Glomerular endothelial cell (primary cell): ENCODE results near the gene PTPN11. TPM values are rescaled to one million over a fixed set of nuclear protein-coding genes. Genes with fewer than 3 reads are reported as not detected.
"Not testable (repeated sequence)": the region's sequence is repeated elsewhere in the genome, so short reads cannot be mapped to it uniquely, and the experiment has no call there.

Source experiments
- DNase-seq: peaks from one replicate; pipeline ENCODE4 v3.0.0-alpha.2; 2011; ENCODE audit warnings: low read depth, low spot score; ENCODE audit errors: extremely low read depth
- total RNA-seq: library from RNA; depleted of rRNA; stranded (reverse); fragments of >200 nt; gene quantifications from 2 replicates; pipeline ENCODE4 v1.2.3, GENCODE V29; 2015

PTPN11 gene
- total RNA-seq, 1 donor from 2014 or later: 82.7 TPM

DNA sequence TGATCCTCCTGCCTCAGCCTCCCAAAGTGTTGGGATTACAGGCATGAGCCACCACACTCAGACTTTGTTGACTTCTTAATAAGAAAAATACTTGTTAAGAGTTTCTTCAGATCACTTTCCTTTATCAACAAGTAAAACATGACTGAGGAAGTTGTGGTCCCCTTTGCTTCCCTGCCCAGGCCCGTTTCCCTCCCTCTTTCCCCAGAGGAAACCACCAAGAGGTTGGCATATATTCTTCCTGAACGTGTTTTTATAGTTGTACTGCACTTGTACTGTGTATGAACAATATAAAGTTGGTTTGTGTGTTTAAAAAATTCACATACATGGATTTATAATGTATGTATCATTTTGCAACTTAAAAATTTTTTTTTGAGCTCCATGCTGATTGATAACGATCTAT, 28.4 kb downstream of the PTPN11 start:
- DNase-seq: no peak

DNA sequence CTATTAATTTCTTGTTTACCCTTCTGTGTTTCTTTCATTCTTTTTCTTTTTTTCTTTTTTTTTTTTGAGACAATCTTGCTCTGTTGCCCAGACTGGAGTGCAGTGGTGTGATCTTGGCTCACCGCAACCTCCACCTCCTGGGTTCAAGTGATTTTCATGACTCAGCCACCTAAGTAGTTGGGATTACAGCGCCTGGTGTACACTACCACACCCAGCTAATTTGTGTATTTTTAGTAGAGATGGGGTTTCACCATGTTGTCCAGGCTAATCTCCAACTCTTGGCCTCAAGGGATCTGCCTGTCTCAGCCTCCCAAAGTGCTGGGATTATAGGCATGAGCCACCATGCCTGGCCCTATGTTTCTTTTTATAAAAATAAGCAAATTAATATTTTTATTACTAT, 29.4 kb downstream of the PTPN11 start:
- not testable (repeated sequence) for DNase-seq

DNA sequence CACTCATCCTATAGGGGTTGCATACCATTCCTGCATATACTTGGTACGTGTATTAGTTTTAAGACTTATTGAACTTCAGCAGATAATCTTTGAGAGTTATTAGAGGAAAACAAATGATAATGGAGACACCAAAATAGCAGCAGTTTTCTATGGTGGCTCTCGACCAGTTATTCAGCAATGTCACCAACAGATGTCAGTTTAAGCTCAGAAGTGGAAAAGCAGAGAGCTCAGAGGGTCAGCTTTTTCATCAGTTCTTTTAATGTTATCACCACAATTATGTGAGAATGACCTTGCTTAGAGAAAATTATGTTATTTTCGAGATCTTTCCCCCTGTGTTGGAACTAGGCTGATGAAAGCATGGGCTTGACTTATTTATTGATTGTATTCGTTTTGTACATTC, 32.0 kb downstream of the PTPN11 start:
- no peak for DNase-seq

DNA sequence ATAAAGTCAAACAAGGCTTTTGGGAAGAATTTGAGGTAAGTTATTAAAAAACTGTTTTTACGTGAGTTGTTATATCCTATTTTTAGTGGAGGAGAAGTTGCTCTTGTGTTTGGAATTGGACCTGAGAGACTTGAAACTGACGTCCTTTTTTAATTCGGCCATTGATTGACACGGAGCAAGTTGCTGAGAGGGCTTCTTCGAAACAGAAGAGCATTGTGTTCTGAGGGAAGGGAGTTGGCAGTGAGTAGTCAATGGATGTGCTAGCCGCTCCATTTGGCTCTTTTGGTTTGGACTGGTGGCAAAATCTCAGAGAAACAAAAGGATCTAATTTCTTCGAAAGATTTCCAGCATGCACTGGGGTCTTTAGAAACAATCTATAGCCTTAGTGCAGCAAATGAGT, 37.3 kb downstream of the PTPN11 start:
- DNase-seq: no peak

DNA sequence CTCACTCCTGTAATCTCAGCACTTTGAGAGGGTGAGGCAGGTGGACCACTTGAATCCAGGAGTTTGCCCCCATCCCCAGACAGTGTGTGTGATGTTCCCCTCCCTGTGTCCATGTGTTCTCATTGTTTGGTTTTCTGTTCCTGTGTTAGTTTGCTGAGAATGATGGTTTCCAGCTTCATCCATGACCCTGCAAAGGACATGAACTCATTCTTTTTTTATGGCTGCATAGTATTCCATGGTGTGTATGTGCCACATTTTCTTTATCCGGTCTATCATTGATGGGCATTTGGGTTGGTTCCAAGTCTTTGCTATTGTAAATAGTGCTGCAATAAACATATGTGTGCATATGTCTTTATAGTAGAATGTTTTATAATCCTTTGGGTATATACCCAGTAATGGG, 38.4 kb downstream of the PTPN11 start:
- DNase-seq: not testable (repeated sequence)

DNA sequence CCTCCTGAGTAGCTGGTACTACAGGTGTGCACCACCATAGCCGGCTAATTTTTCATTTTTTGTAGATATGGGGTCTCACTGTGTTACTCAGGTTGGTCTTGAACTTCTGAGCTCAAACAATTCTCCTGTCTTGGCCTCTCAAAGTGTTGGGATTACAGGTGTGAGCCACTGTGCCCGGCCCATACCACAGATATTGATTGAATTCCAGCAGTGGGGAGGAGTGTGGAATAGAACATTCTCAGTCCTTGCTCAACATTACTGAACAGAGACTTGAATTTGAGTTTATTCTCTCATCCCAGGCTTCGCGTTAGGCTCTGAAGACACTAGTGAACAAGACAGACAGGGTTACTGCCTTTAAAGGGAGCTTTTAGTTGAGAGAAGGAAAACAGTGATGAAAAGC, 39.6 kb downstream of the PTPN11 start:
- no peak for DNase-seq

DNA sequence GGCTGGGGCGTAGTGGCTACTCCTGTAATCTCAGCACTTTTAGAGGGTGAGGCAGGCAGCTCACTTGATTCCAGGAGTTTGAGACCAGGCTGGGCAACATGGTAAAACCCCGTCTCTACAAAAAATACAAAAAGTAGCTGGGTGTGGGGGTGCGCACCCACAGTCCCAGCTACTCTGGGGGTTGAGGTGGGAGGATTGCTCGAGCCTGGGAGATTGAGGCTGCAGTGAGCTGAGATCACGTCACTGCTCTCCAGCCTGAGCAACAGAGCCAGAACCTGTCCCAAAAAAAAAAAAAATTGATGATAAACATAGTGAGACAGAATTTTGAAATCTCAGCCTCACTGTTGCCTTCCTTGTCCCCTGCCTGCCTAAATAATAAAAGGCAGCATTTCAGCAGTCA, 40.0 kb downstream of the PTPN11 start:
- no peak for DNase-seq

DNA sequence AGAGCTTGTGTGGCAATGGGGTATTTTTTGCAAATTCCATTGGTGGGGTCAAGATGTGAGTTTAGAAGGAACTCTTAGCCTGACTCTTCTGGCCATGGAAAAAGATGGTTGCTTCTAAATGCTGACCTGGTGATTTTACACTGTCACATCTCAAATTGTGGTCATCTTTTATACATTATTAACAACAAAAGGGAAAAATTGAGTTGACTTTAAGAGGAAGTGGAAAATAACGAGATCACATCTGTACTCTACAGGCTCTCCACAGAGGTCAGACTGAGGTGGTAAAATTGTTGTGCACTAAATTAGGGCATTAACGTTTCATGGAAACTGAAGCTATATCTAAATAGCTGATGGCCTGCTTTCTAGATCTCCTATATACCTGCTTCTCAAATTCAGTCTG, 44.7 kb downstream of the PTPN11 start:
- DNase-seq: no peak

DNA sequence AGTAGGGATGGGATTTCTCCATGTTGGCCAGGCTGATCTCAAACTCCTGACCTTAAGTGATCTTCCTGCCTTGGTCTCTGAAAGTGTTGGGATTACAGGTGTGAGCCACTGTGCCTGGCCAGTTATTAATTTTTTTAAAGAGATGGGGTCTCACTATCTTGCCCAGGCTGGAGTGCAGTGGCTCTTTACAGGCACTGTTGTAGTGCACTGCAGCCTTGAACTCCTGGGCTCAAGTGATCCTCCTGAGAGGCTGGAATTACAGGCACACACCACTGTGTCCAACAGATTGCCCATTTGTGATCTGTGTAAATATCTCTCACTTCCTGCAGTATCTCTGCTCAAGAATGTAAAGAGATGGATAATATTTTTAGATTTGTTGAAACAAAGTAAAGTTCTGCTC, 45.9 kb downstream of the PTPN11 start:
- DNase-seq: no peak

DNA sequence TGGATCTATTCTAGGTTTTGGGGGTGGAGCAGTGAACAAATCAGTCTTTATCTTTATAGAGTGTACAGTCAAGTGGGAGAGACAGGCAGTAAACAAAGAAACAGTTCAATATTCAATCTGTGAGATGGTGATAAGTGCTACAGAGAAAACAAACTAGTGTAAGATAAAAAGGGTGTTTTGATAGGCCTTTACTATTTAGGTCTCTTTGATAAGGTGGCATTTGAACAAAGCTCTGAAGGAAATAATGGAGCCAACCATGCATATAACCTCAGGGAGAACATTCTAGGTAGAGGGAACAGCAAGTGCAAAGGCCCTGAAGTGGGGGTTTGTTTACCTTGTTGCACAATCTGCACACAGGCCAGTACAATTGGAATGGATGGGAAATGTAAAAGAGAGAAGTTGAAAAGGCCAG, 47.3 kb downstream of the PTPN11 start:
- no peak for DNase-seq

DNA sequence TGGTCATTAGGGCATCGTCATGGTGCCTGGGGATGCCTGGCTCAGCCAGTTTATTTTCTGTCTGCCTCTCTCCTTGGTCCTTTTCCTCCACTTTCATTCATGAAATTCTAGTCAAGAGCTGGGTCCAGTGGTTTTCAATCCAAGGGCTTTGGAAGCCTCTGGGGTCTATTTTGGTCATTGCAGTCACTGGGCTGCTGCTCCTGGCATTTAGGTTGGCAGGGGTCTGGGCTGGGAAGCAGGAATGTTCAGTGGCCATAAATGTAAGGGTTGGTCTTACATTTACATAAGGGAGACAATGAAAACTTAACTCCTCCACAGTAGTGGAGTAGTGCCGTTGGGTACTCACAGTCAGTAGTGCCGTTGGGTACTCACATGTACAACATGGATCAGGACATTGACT, 48.1 kb downstream of the PTPN11 start:
- DNase-seq: no peak

DNA sequence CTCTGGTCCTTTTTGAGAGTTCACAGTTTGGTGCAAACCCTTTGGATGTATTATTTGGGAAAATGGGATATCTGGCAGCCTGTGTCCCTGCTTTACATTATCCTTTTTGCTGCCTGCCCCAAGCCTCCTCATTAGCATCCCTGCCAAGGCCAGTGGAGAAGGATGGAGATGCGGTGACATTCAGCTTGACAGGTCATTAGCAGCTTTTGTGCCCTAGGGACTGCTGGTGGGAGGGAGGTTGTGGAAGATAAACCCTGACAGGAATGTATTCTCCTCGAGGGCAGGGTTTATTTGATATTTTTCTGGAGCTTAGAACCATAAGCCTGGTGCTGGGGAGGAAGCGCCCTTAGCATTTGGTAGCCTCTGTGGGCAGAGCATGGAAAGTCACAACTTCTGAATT, 49.3 kb downstream of the PTPN11 start:
- DNase-seq: no peak

DNA sequence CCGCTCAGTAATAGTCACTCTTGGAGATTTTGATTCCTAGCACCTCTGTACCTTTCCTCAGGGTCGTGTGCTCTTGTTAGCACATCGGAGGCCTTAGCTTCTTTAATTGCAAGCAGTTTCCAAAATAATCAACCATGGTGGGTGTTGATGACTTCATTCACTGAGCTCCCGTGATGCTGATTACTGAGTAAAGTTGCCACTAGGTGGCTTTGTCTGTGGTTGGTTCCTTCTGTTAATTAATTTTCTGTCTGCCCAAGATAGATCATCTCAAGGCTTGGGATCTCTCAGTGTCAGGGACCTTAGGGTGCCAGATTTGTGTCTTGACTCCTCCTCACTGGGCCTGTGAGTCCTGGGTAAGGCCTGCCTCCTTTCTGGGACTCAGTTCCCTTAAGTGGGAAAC, 54.3 kb downstream of the PTPN11 start:
- no peak for DNase-seq

DNA sequence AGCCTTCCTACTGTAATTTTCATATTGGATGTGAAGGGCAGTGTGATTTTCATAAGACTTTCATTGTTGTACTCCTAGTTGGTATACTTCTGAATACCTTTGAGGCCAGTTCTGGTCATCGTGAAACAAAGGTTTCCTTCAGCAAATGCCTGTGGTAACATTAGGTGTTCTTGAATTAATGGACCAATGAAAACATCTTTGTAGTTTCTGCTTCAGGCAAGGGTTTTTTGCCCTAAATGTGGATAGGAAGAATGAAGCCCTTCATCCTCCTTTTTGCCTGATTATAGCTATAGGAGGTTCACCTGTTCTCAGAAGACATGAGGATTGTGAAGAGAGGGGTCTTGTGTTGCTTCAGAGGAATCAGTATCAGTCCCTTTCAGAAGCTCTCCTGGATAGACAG, 60.7 kb downstream of the PTPN11 start:
- no peak for DNase-seq

DNA sequence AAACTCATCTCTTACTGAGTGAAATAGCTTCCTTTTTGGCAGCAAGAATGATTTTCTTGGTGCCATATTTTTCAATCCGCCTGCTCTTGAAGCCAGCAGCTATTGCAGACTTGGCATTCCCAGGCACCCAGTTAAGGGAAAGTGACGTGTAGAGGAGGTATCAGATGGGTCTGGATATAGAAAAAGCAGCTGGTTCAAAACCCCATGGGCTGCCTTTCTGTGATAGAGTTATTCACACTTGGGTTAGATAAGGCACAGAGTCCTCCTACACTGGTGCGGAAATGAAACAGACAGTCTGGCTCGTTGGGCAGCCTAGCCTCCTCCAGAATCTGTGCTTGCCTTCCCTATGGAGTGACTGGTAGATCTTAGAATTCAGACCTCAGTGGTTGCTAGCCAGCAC, 62.2 kb downstream of the PTPN11 start:
- DNase-seq: no peak

DNA sequence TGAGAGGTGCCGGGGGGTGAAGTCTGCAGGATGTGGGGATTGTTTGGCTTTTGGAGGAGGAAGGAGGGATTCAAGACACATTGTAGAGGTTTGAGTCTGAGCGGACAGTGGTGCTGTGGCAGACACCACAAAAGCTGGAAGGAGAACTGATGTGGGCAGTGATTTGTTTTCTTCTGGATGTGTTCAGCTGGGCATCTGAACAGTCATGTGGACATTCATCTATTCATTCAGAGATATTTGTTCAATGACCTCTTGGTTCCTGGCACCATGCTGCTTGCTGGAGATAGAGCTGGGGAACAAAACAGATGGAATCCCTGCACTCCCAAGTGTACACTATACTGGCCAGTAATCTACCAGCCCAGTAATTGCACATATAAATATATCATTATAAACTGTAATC, 64.0 kb downstream of the PTPN11 start:
- no peak for DNase-seq

DNA sequence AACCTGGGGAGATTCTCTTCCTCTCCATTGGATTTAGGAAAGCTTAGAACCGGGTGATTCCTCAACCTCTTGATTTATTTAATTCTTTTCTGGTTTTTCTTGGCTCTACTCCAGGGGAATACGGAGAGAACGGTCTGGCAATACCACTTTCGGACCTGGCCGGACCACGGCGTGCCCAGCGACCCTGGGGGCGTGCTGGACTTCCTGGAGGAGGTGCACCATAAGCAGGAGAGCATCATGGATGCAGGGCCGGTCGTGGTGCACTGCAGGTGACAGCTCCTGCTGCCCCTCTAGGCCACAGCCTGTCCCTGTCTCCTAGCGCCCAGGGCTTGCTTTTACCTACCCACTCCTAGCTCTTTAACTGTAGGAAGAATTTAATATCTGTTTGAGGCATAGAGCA, 67.6 kb downstream of the PTPN11 start:
- DNase-seq: no peak

DNA sequence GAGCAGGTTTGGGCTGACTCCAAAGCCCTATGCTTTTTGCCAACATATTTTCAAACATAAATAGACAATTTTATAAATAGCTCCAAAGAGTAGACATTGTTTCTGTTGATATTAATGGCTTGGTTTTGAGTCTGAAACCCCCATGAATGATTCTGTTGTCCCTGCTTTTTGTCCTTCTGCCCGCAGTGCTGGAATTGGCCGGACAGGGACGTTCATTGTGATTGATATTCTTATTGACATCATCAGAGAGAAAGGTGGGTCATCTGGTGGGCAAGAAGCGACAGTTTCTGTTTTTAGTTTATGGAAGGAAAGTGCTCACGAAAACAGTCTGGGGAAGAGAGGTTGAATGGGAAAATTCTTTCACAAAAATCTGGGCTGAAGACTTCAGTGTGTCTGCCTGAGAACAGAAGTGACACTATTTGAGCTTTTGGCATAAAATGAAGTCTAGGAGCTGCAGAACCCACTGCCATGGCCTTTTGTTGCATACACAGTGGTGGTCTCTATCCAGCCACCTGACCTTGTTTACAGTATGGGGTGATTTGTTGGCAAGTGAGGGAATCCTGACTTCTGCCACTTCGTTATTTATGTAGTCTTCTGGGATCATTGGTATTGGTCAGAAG, 69.6 kb downstream of the PTPN11 start:
- DNase-seq: no peak

DNA sequence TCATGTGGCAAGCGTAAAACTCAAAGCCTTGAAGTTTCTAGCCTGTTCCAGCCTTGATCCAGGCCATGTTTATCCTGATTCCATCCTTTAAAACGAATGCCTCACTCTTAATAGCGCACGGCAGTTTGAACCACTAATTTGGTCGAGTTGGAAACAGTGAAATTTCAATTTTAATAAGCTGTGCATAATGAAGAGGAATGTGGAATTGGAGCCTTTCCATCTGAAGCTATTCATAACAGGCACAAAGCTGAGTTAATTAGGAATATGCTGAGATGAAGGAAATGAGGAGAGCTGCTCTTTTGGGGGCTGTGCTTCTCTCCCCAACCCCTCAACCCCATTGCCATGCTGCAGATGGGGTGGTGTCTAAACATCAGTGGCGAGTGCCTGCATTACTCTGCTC, 70.7 kb downstream of the PTPN11 start:
- no peak for DNase-seq

DNA sequence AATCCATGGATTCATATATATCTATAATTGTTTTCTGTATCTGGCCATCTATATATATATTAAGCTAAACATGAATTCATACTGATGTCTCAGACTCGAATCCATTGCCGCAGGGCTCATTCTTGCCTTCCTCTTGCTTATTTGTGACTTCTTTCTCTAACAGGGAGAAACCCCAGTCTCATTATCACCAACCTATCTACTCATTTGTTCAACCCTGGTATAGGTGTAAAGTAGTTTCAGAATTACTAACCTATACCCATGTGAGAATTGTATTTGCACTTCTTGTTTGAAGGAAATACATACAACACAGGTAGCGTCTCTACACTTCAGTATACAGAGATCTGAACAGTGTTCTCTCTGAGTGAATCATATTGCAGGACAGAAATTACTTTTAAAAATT, 77.7 kb downstream of the PTPN11 start:
- DNase-seq: no peak

DNA sequence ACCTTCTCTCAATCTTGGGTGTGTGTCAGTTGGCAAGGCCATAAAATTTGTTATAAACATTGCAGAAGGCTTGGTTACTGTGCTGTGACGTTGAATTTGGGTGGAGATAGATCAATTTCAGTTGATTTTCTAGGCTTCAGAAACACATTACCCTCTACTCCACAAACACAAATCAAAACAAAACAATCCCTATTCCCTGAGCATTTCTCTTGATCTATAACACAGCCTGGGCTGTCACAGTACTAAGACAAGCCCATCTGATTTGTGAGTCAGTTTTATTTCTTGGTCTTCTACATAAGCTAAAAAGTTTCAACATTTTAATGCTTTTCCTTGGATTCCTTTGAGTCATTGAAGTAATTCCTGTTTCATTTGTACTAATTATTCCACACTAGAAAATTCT, 79.8 kb downstream of the PTPN11 start:
- no peak for DNase-seq

DNA sequence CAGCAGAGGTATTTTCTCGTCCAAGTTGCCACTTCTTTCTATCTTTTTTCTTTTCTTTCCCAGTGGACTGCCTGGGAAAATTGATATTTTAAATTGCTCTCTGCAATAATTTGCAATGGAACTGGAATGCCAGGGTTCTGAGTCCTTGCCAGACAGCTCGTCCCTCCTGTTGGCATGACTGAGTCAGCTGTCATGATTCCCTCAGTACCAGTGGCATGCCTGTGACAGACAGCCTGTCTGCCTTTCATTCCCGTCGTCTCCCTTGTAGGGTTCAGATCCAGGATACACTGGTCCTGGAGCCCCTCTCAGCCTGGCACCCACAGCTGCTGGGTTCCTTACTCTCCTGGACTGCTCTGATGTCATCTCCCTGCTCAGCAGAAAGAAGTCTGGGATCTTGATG, 84.8 kb downstream of the PTPN11 start:
- DNase-seq: no peak

DNA sequence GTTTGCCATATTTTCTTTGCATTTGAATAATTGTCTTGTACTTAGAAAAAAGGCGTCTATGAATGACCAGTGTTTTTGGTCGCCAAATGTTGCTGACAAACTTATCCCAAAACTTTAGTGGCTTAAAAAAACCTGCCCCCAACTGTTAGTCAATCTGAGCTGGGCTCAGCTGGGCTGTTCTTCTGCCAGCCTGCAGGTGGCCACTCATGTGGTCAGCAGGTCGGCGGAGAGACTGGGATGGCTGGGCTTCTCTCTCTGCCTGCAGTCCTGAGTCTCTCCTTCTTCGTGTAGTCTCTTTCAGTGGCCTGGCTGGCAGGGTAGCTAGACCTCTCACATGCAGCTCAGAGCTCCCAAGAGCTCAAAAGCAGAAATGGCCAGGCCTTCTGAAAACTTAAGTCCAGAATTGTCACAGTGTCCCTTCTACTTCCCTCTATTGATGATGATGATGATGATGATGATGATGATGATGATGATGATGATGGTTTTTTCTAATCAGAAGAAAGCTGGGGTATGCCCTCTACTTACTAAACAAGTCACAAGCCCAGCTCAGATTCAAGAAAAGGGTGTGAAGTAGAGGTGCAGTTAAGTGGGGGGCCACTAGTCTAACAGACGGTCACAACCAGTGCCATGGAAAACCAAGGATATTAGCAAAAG, 87.9 kb downstream of the PTPN11 start:
- DNase-seq: no peak
